Prostate gland (tissue), 2 donors: ENCODE results near the gene RDH13. TPM values are rescaled to one million over a fixed set of nuclear protein-coding genes. Genes with fewer than 3 reads are reported as not detected.

Source experiments
- DNase-seq: peaks from one replicate; pipeline ENCODE4 v3.0.0-alpha.2; 2019; ENCODE audit warnings: low spot score
- H3K27ac ChIP-seq, 2 donors: fragments of 200-600 bp; sonication (generic); 2 replicates each; pipeline ENCODE4 v1.5.1; 2017 to 2019
- H3K27me3 ChIP-seq: fragments of 200-600 bp; sonication (generic); replicated peaks from 2 replicates; pipeline ENCODE4 v1.5.1; 2019; ENCODE audit not compliant: insufficient read depth
- H3K36me3 ChIP-seq, 2 donors: fragments of 200-600 bp; sonication (generic); 1 replicate in 1 of 2; 2 replicates in 1 of 2; pipeline versions ENCODE4 v1.5.1 to v1.8.1; 2017 to 2019
- H3K4me1 ChIP-seq: fragments of 200-600 bp; sonication (generic); replicated peaks from 2 replicates; pipeline ENCODE4 v1.5.1; 2019
- H3K4me3 ChIP-seq, 2 donors: fragments of 200-600 bp; sonication (generic); 2 replicates each; pipeline ENCODE4 v1.5.1; 2017 to 2019
- H3K9me3 ChIP-seq: fragments of 200-600 bp; sonication (generic); 2 replicates; pipeline ENCODE4 v1.5.1; 2017
- POLR2A ChIP-seq: fragments of 450-650 bp; IDR thresholded peaks from one replicate; pipeline ENCODE4 v1.6.1; 2016; ENCODE audit warnings: antibody characterized with exemption, mild to moderate bottlenecking
- POLR2AphosphoS5 ChIP-seq: sonication (generic); formaldehyde crosslinking; IDR thresholded peaks from one replicate; pipeline ENCODE4 v1.6.1; 2017; ENCODE audit warnings: antibody characterized with exemption
- WGBS: methylation state at CpG from one replicate; pipeline ENCODE4 v1.1.5; 2018; 5-methylcytosine and 5-hydroxymethylcytosine counted together
- intact Hi-C: fragments of 100-400 bp; cut with DNase I; formaldehyde crosslinking; loops from one replicate; pipeline ENCODE4 v1.14.2; 2022
- total RNA-seq, 2 donors: library from RNA; depleted of rRNA; stranded (reverse); fragments of >200 nt; gene quantifications; one replicate each; pipeline ENCODE4 v1.1.0, GENCODE V29; 2016
- TF ChIP-seq, protein P1 (sequence below), 4 experiments: fragments of 200-600 bp in 2 of 4; fragments of 450-650 bp in 2 of 4; sonication (generic) in 2 of 4; IDR thresholded peaks; 1 replicate in 3 of 4; 2 replicates in 1 of 4; pipeline ENCODE4 v1.5.1; 2016 to 2019; ENCODE audit warnings: antibody characterized with exemption in 4 of 4, mild to moderate bottlenecking in 2 of 4, moderate library complexity in 2 of 4

RDH13 gene
- total RNA-seq, 2 donors from 2014 or later, result 29.8 to 32.8 TPM

DNA sequence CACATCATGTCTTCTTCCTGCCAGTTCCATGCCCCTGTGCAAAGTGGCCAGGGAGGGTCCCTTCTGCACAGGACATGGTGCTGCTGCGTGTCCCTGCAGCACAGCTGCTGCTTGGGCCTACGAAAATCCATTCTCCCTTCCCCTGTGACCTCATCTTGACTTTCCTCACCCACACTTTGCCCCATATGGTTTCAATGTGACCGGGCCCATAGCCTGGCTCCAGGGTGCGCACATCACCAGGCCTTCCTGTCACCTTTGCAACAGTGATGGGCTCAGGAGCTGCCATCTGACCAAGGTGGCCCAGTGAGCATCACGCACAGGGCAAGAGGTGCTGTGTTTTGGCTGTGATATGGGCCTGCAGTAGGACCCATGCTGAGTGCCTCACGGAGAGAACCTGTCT, 43.6 kb upstream of the RDH13 start:
- no peak for TF ChIP-seq POLR2AphosphoS5
- no peak for TF ChIP-seq POLR2A
- TF ChIP-seq, protein P1, sequence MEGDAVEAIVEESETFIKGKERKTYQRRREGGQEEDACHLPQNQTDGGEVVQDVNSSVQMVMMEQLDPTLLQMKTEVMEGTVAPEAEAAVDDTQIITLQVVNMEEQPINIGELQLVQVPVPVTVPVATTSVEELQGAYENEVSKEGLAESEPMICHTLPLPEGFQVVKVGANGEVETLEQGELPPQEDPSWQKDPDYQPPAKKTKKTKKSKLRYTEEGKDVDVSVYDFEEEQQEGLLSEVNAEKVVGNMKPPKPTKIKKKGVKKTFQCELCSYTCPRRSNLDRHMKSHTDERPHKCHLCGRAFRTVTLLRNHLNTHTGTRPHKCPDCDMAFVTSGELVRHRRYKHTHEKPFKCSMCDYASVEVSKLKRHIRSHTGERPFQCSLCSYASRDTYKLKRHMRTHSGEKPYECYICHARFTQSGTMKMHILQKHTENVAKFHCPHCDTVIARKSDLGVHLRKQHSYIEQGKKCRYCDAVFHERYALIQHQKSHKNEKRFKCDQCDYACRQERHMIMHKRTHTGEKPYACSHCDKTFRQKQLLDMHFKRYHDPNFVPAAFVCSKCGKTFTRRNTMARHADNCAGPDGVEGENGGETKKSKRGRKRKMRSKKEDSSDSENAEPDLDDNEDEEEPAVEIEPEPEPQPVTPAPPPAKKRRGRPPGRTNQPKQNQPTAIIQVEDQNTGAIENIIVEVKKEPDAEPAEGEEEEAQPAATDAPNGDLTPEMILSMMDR (IDR thresholded peaks at IDR 0.05), result no peak
- intact Hi-C loops, result no loop called here

DNA sequence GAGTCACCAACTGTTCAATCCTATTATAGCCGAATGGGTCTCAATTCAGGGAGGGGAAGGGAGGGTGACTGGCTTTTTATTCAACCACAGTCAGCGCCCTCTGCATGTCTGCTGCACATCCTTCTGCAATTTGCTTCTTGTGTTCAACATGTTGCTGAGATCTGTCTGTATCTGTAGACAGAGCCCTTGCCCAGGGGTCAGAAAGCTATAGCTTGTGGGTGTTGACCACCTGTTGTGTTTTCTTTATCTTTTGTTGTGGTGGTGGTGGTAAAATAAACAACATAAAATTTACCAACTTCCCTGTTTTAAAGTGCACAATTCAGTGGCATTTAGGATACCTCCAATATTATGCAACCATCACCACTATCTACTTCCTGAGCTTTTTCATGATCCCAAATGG, 42.3 kb upstream of the RDH13 start:
- Histone ChIP-seq H3K36me3 (no peaks in the 10 kb centered on the region), H3K4me1 (no peaks in the 10 kb centered on the region), H3K4me3 (no peak overlapping the region), H3K9me3 (no peaks in the 10 kb centered on the region), H3K27ac (no peak overlapping the region), H3K27me3 (no peaks in the 10 kb centered on the region)
- TF ChIP-seq, protein P1 (IDR thresholded peaks at IDR 0.05), result no peak
- TF ChIP-seq POLR2AphosphoS5 (no peak), POLR2A (no peak)
- no peak for DNase-seq
- 100% methylated on average over 2 of the region's 2 CpGs for WGBS
- intact Hi-C loops, result no loop called here

More for the DNA sequence above, 43.6 kb upstream of the RDH13 start:
- H3K27ac ChIP-seq, result no peak overlapping the region
- WGBS, result 92% methylated on average over 6 of the region's 6 CpGs
- DNase-seq, result no peak
- H3K4me1 ChIP-seq, result no peaks in the 10 kb centered on the region
- no peaks in the 10 kb centered on the region for H3K9me3 ChIP-seq
- H3K27me3 ChIP-seq, result no peaks in the 10 kb centered on the region
- H3K36me3 ChIP-seq, result no peaks in the 10 kb centered on the region
- H3K4me3 ChIP-seq, result no peak overlapping the region

DNA sequence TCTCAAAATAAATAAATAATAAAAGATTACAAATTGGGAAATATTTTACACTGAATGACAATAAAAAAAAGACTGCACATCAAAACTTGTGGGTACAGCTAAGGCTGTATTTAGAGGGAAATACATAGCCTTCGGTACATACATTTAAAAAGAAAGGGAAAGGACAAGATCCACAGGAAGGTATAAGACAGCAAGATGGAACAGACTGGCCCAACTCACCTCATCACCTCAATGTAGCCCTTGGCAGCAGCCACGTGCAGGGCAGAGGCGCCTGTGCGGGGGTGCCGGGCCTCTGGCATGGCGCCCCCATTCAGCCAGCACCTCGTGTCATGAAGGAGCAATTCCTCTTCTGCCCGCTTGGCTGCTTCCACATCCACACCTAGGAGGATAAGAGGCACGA, 40.2 kb upstream of the RDH13 start:
- WGBS, result 98% methylated on average over 9 of the region's 9 CpGs
- no peak for DNase-seq
- Histone ChIP-seq H3K27me3 (no peaks in the 10 kb centered on the region), H3K4me1 (no peaks in the 10 kb centered on the region), H3K4me3 (no peak overlapping the region), H3K9me3 (no peaks in the 10 kb centered on the region), H3K36me3 (no peaks in the 10 kb centered on the region), H3K27ac (no peak overlapping the region)
- intact Hi-C loops, result no loop called here
- TF ChIP-seq POLR2AphosphoS5 (no peak), POLR2A (no peak)
- TF ChIP-seq, protein P1 (IDR thresholded peaks at IDR 0.05), result no peak

DNA sequence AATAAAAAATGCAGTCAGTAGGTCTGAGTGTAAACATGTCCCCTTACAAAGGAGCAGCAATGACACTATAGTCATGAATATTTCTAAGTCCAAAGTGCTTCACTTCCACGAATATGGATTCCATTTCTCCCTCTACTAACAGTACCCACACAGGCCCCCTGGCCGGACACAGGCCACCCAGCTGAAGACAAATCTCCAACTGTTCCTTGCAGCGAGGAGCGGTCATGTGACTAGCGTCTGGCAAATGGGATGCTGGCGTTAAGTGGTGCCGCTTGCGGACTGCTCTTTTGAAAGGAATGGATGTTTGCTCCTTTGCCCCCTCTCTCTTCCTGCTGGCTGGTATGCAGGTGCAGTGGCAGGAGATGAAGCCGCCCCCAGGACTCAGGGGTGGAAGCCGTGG, 38.3 kb upstream of the RDH13 start:
- 84% methylated on average over 10 of the region's 10 CpGs for WGBS
- H3K4me3 ChIP-seq, result no peak overlapping the region
- TF ChIP-seq, protein P1 (IDR thresholded peaks at IDR 0.05), result no peak
- TF ChIP-seq POLR2A, result no peak
- no peak for TF ChIP-seq POLR2AphosphoS5
- H3K27ac ChIP-seq, result no peak overlapping the region
- no peaks in the 10 kb centered on the region for H3K27me3 ChIP-seq
- no peaks in the 10 kb centered on the region for H3K9me3 ChIP-seq
- DNase-seq, result no peak
- no peaks in the 10 kb centered on the region for H3K4me1 ChIP-seq
- no peaks in the 10 kb centered on the region for H3K36me3 ChIP-seq
- intact Hi-C loops, result no loop called here

DNA sequence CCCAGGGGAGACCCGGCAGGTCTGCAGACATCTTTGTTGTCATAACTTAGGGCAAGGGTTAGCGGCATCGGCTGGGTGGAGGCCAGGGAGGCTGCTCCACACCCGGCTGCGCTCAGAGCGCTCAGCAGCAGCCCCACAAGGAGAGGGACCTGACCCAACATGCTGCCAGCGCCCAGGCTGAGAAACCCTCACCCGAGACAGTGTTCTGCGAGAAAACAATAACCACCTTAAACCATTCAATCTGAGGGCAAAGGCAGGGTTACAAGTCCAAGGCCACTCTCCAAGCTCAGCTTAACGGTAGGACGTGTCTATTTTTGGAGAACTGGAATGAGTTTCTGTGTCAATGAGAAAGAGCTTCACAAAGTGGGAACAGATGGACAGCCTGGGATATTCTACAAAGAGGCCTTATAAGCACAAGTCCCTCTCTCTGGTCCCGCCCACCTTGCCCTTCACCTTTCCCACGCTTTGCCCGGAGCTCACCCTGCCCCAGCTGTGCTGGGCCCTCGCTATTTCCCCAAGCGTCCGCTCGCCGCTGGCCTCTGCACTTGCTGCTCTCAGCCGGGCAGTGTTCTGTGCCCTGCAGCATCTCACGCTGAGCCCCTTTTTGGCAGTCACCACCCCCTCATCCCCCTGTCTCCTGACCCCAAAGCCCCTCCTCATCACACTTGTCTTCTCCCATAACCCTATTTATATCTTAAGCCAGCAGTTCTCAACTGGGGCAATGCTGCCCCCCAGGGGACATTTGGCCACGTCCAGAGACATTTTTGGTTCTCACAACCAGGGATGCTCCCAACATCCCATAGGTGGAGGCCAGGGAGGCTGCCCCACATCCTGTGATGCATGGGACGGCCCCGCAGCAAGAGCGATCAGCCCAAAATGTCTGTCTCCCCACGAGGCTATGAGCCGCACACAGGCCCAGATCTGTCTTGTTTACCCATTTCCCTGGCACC, 36.9 kb upstream of the RDH13 start:
- TF ChIP-seq POLR2AphosphoS5, result no peak
- TF ChIP-seq, protein P1 (IDR thresholded peaks at IDR 0.05), result no peak
- no peak for TF ChIP-seq POLR2A
- Histone ChIP-seq H3K4me1 (no peaks in the 10 kb centered on the region), H3K9me3 (no peaks in the 10 kb centered on the region), H3K36me3 (no peaks in the 10 kb centered on the region), H3K4me3 (no peak overlapping the region), H3K27me3 (no peaks in the 10 kb centered on the region), H3K27ac (no peak overlapping the region)
- no peak for DNase-seq
- WGBS, result 79% methylated on average over 27 of the region's 27 CpGs
- intact Hi-C loops, result no loop called here
